Dendritic cell treated with granulocyte-macrophage colony-stimulating factor and Interleukin-4, amounts not matched to agents 40 ng/mL and 50 ng/mL, for 4 days (primary cell): ENCODE measurements around the gene TMEM245.

ENCODE experiments used
- H3K27ac Mint-ChIP-seq: one replicate; pipeline ENCODE4 v1.8.0; 2022; ENCODE audit warnings: mild to moderate bottlenecking, mixed read lengths
- H3K27me3 Mint-ChIP-seq: one replicate; pipeline ENCODE4 v1.8.0; 2022; ENCODE audit warnings: mild to moderate bottlenecking, mixed read lengths
- H3K36me3 Mint-ChIP-seq: one replicate; pipeline ENCODE4 v1.8.0; 2022; ENCODE audit warnings: low read depth, mixed read lengths
- H3K4me1 Mint-ChIP-seq: one replicate; pipeline ENCODE4 v1.8.0; 2022; ENCODE audit warnings: low read depth, mixed read lengths
- H3K4me3 Mint-ChIP-seq: one replicate; pipeline ENCODE4 v1.8.0; 2022; ENCODE audit warnings: mild to moderate bottlenecking, moderate library complexity, mixed read lengths
- H3K9me3 Mint-ChIP-seq: one replicate; pipeline ENCODE4 v1.8.0; 2022; ENCODE audit warnings: mixed read lengths
- intact Hi-C: fragments of 100-400 bp; cut with micrococcal nuclease; formaldehyde crosslinking; loops from one replicate; pipeline ENCODE4 v1.15.0; 2022

Gene TMEM245

GRCh38 chr9:109013679-109014607, 105.8 kb downstream of the TMEM245 start:
- peaks cover 18% of the 10 kb centered on the region for H3K36me3 Mint-ChIP-seq
- intact Hi-C loops = loop anchor here (5.0 kb wide), 2 partner anchors 82 to 103 kb away; partner anchors contain the start of genes ABITRAM, ELP1 and TMEM245
- H3K9me3 Mint-ChIP-seq = no peaks in the 10 kb centered on the region
- peak overlapping the region; percentile 82 for H3K4me3 Mint-ChIP-seq
- H3K27ac Mint-ChIP-seq = peak overlapping the region; percentile 93
- no peaks in the 10 kb centered on the region for H3K27me3 Mint-ChIP-seq
- peaks cover 47% of the 10 kb centered on the region for H3K4me1 Mint-ChIP-seq

GRCh38 chr9:109012876-109013678, 106.7 kb downstream of the TMEM245 start, which contains the start of gene CTNNAL1:
CTNNAL1 (minus strand) TSS chr9:109013499; CDS start chr9:109013442, 57 bp downstream.
- Mint-ChIP-seq H3K4me3 (peak within 1 kb of the TSS; percentile 97), H3K9me3 (no peaks in the 10 kb centered on the region), H3K27me3 (no peaks in the 10 kb centered on the region), H3K36me3 (peaks cover 20% of the 10 kb centered on the region), H3K4me1 (peaks cover 50% of the 10 kb centered on the region), H3K27ac (peak within 1 kb of the TSS; percentile 93)
- intact Hi-C loops = loop anchor here (5.0 kb wide), 2 partner anchors 81 to 104 kb away; partner anchors contain the start of genes ABITRAM, ELP1 and TMEM245

- H3K9me3 Mint-ChIP-seq = no peaks in the 10 kb centered on the region
- H3K4me3 Mint-ChIP-seq = peak overlapping the region; percentile 97
- intact Hi-C loops = loop anchor here (5.0 kb wide), 2 partner anchors 80 to 105 kb away; partner anchors contain the start of genes ABITRAM, ELP1 and TMEM245
- peaks cover 53% of the 10 kb centered on the region for H3K4me1 Mint-ChIP-seq
- no peaks in the 10 kb centered on the region for H3K27me3 Mint-ChIP-seq
- peaks cover 23% of the 10 kb centered on the region for H3K36me3 Mint-ChIP-seq
- peak overlapping the region; percentile 93 for H3K27ac Mint-ChIP-seq
Measured at GRCh38 chr9:109012009-109012875, 107.5 kb downstream of the TMEM245 start.

- intact Hi-C loops = loop anchor here (5.0 kb wide), 2 partner anchors 79 to 106 kb away; partner anchors contain the start of genes ABITRAM, ELP1 and TMEM245
Measured at GRCh38 chr9:109011231-109011671, 108.5 kb downstream of the TMEM245 start.

GRCh38 chr9:109010746-109011145, 109.0 kb downstream of the TMEM245 start:
- Mint-ChIP-seq H3K4me3 (peak overlapping the region; percentile 97), H3K9me3 (no peaks in the 10 kb centered on the region), H3K36me3 (peaks cover 34% of the 10 kb centered on the region), H3K4me1 (peaks cover 64% of the 10 kb centered on the region), H3K27me3 (no peaks in the 10 kb centered on the region), H3K27ac (peak overlapping the region; percentile 93)
- intact Hi-C loops = loop anchor here (5.0 kb wide), 2 partner anchors 78 to 107 kb away; partner anchors contain the start of genes ABITRAM, ELP1 and TMEM245

More at GRCh38 chr9:109011231-109011671, 108.5 kb downstream of the TMEM245 start:
- Mint-ChIP-seq H3K4me1 (peaks cover 63% of the 10 kb centered on the region), H3K9me3 (no peaks in the 10 kb centered on the region), H3K27me3 (no peaks in the 10 kb centered on the region), H3K4me3 (peak overlapping the region; percentile 97), H3K27ac (peak overlapping the region; percentile 93), H3K36me3 (peaks cover 33% of the 10 kb centered on the region)

GRCh38 chr9:109005678-109006077, 114.1 kb downstream of the TMEM245 start:
- Mint-ChIP-seq H3K4me1 (peaks cover 48% of the 10 kb centered on the region), H3K27ac (no peak overlapping the region), H3K27me3 (no peaks in the 10 kb centered on the region), H3K9me3 (peaks cover 14% of the 10 kb centered on the region), H3K36me3 (peaks cover 48% of the 10 kb centered on the region), H3K4me3 (no peak overlapping the region)
- intact Hi-C loops = no loop called here

- Mint-ChIP-seq H3K27me3 (no peaks in the 10 kb centered on the region), H3K27ac (no peak overlapping the region), H3K4me1 (peaks cover 44% of the 10 kb centered on the region), H3K9me3 (peaks cover 14% of the 10 kb centered on the region), H3K36me3 (peaks cover 63% of the 10 kb centered on the region), H3K4me3 (no peak overlapping the region)
- intact Hi-C loops = no loop called here
Measured at GRCh38 chr9:109003116-109003515, 116.6 kb downstream of the TMEM245 start.

GRCh38 chr9:109002141-109002540, 117.6 kb downstream of the TMEM245 start:
- no peak overlapping the region for H3K4me3 Mint-ChIP-seq
- H3K27ac Mint-ChIP-seq = no peak overlapping the region
- H3K9me3 Mint-ChIP-seq = peaks cover 14% of the 10 kb centered on the region
- intact Hi-C loops = no loop called here
- peaks cover 69% of the 10 kb centered on the region for H3K36me3 Mint-ChIP-seq
- peaks cover 44% of the 10 kb centered on the region for H3K4me1 Mint-ChIP-seq
- H3K27me3 Mint-ChIP-seq = no peaks in the 10 kb centered on the region

GRCh38 chr9:109001275-109001676, 118.5 kb downstream of the TMEM245 start:
- no peak overlapping the region for H3K27ac Mint-ChIP-seq
- peaks cover 44% of the 10 kb centered on the region for H3K4me1 Mint-ChIP-seq
- intact Hi-C loops = no loop called here
- H3K36me3 Mint-ChIP-seq = peaks cover 69% of the 10 kb centered on the region
- no peaks in the 10 kb centered on the region for H3K27me3 Mint-ChIP-seq
- H3K9me3 Mint-ChIP-seq = peaks cover 14% of the 10 kb centered on the region
- no peak overlapping the region for H3K4me3 Mint-ChIP-seq

GRCh38 chr9:108997112-108997511, 122.6 kb downstream of the TMEM245 start:
- H3K27ac Mint-ChIP-seq = peak overlapping the region; percentile 70
- H3K36me3 Mint-ChIP-seq = peaks cover 77% of the 10 kb centered on the region
- no peaks in the 10 kb centered on the region for H3K9me3 Mint-ChIP-seq
- no peaks in the 10 kb centered on the region for H3K27me3 Mint-ChIP-seq
- intact Hi-C loops = no loop called here
- H3K4me1 Mint-ChIP-seq = peaks cover 64% of the 10 kb centered on the region
- no peak overlapping the region for H3K4me3 Mint-ChIP-seq

- intact Hi-C loops = no loop called here
- Mint-ChIP-seq H3K27ac (peak overlapping the region; percentile 27), H3K27me3 (no peaks in the 10 kb centered on the region), H3K36me3 (peaks cover 77% of the 10 kb centered on the region), H3K4me3 (no peak overlapping the region), H3K4me1 (peaks cover 62% of the 10 kb centered on the region), H3K9me3 (no peaks in the 10 kb centered on the region)
Measured at GRCh38 chr9:108996643-108997042, 123.1 kb downstream of the TMEM245 start.

GRCh38 chr9:108994695-108995094, 125.1 kb downstream of the TMEM245 start:
- Mint-ChIP-seq H3K36me3 (peaks cover 86% of the 10 kb centered on the region), H3K9me3 (no peaks in the 10 kb centered on the region), H3K27ac (peak overlapping the region; percentile 71), H3K4me1 (peaks cover 66% of the 10 kb centered on the region), H3K4me3 (no peak overlapping the region), H3K27me3 (no peaks in the 10 kb centered on the region)
- intact Hi-C loops = no loop called here

- H3K4me3 Mint-ChIP-seq = no peak overlapping the region
- intact Hi-C loops = no loop called here
- H3K27ac Mint-ChIP-seq = no peak overlapping the region
- H3K9me3 Mint-ChIP-seq = no peaks in the 10 kb centered on the region
- peaks cover 77% of the 10 kb centered on the region for H3K36me3 Mint-ChIP-seq
- peaks cover 55% of the 10 kb centered on the region for H3K4me1 Mint-ChIP-seq
- no peaks in the 10 kb centered on the region for H3K27me3 Mint-ChIP-seq
Measured at GRCh38 chr9:108991479-108991878, 128.3 kb downstream of the TMEM245 start.
